Subcutaneous adipose tissue (tissue), 4 donors: Measurements from ENCODE around the gene ADCYAP1R1. TPM values are rescaled to one million over a fixed set of nuclear protein-coding genes. Genes with fewer than 3 reads are reported as not detected.

Experiments
- total RNA-seq, 4 donors: library from RNA; depleted of rRNA; stranded (reverse); fragments of >200 nt; gene quantifications; one replicate each; pipeline ENCODE4 v1.1.0, GENCODE V29; 2016
- TF ChIP-seq, protein P1 (sequence below): fragments of 450-650 bp; IDR thresholded peaks from one replicate; pipeline ENCODE4 v1.5.1; 2016; ENCODE audit warnings: low read depth, mild to moderate bottlenecking, control low read depth, antibody characterized with exemption, moderate library complexity

Gene ADCYAP1R1
- total RNA-seq, 4 donors from 2014 or later, result 1.9 to 12.8 (median 3.0) TPM

DNA sequence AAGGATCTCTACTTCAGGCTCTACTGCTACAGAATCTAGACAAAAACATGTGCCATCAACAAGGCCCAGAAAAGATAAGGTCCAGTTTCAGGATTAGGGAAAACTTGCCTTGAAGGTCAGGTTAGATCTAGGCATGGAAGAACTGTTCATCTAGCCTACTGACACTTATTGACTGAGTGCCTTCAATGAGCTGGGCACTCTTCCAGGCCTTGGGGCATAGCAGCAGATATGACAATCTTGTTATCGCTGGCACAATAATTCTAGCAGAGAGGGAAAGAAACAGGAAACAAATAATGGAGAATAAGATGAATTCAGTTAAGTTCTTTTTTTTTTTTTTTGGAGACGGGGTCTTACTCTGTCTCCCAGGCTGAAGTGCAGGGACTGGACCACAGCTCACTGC, 71.6 kb downstream of the ADCYAP1R1 start:
- TF ChIP-seq, protein P1, sequence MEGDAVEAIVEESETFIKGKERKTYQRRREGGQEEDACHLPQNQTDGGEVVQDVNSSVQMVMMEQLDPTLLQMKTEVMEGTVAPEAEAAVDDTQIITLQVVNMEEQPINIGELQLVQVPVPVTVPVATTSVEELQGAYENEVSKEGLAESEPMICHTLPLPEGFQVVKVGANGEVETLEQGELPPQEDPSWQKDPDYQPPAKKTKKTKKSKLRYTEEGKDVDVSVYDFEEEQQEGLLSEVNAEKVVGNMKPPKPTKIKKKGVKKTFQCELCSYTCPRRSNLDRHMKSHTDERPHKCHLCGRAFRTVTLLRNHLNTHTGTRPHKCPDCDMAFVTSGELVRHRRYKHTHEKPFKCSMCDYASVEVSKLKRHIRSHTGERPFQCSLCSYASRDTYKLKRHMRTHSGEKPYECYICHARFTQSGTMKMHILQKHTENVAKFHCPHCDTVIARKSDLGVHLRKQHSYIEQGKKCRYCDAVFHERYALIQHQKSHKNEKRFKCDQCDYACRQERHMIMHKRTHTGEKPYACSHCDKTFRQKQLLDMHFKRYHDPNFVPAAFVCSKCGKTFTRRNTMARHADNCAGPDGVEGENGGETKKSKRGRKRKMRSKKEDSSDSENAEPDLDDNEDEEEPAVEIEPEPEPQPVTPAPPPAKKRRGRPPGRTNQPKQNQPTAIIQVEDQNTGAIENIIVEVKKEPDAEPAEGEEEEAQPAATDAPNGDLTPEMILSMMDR, result no peak

DNA sequence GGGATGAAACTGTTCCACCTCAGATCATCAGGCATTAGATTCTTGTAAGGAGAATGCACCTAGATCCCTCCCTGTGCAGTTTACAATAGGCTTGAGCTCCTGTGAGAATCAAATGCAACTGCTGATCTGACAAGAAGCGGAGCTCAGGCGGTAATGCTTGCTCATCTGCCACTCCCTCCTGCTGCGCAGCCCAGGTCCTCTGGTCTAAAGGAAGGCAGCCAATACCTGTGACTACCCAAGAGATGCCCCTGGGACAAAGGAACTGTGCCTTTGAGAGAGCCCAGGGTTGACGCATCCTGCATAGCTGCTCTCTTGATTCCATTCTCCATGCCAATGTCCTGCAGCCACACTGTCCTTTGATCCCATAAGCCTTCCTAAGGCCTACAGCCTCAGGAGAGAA, 73.1 kb downstream of the ADCYAP1R1 start:
- TF ChIP-seq, protein P1, result no peak

DNA sequence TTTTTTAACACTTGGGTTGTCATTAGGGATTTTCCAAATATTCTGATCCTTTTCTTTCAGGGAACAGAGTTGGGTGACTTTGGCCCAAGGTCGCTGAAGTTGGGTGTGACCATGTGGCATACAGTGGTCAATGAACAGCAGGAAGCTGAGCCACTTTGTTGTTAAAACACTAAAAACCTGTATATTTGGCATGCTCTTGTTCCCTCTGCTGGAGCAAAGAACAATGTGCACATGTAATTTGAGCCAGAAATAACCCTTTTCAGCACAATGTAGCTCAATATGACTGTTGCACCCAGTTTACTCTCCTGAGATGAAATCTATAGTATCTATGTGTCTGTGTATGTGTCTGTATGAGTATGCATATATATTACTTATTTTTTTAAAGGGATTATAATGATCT, 74.9 kb downstream of the ADCYAP1R1 start:
- TF ChIP-seq, protein P1, result no peak

DNA sequence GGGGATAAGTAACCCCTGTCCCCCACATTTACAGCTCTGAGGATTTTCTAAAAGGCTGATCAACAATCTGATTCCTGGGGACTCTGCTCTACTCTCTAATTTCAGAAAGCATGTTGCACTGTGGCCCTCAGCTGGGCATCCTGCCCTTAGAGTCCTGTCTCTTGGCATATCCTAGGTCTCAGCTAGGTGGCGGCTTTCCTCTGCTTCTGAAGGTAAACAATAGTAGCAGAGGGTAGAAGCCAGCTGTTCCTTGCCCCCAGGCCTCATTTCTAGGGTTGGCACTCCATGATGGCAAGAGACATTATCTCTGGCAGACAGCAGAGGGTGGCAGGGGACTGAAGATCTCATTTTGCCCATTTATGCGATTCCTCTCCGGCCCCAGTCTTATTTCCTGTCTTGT, 77.0 kb downstream of the ADCYAP1R1 start:
- TF ChIP-seq, protein P1, result no peak

DNA sequence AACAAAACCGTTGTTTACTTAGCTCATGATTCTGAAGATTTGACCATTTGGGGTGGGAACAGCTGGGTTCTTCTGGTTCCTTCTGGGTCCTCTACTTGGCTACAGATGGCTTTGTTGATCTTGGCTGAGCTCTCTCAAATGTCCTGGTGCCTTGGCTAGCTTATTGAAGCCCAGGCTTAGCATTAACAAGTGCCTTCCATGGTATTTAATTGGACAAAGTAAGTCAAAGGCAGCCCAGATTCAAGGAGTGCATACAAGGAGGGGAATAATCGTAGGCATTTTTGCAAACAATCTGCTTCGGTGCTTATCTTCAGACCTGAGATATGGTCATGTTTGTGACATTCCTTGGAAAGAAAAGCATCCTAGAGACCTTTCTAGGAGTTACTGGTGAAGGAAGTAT, 81.4 kb downstream of the ADCYAP1R1 start:
- TF ChIP-seq, protein P1, result no peak

DNA sequence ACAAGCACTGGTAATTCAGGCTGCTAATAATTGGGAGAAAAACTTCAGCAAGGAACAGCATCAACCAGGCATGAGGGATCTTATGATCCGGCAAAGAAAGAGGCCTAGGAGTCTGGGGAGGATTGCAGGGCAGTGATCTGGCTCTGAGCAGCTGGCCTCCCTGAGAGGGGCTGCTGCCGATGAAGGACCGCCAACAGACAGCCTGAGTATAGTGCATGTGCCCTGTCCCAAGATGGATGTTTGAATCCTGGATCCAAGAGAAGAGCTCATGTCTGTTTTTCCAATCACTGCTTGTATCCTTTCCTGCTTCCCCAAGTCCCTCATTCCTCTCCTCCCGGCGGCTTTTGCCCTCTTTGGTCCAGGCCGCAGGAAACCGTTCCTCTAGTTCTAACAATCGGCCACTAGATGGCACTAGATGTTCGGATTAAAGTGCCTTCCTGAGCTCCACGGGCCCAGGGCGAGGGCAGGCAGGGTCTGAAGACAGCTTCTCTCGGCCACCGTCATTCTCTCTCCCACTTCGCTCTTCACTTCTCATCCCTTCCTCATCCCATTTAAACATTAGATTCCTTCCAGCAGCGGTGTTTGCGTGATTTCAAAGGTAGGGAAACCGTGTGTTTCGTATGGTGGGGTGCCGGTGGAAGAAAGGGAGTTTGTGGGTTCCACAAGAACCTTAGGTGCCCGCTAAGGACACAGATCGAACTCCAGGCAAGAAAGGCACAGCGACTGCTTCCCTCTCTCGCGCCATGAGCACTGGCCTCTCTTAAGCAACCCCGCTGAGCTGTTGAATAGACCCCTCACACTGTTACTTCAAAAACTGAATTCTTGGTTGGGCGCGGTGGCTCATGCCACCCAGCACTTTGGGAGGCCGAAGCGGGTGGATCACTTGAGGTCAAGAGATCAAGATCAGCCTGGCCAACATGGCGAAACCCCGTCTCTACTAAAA, 82.4 kb downstream of the ADCYAP1R1 start:
- TF ChIP-seq, protein P1, result no peak

DNA sequence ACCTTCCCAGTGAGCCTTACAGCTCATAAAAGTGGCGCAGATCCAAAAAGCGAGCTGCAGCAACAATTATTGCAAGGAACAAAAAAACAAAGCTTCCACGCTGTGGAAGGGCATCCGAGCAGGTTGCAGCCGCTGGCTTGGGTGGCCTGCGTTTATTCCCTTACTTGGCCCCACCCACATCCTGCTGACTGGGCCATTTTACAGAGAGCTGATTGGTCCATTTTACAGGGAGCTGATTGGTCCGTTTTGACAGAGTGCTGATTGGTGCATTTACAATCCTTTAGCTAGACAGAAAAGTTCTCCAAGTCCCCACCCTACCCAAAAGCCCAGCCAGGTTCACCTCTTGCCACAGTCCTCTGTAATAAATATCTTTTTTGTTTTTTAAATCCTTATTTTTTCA, 85.1 kb downstream of the ADCYAP1R1 start:
- TF ChIP-seq, protein P1, result no peak
